DND-41 (cell line): ENCODE data around the gene LMX1B.
"Not testable (repeated sequence)": the region's sequence is repeated elsewhere in the genome, so short reads cannot be mapped to it uniquely, and the experiment has no call there.

Source experiments
- ATAC-seq: fragments of 200-7000 bp; cut with Tn5 transposase; 3 replicates; pipeline ENCODE4 v1.9.1; 2021; ENCODE audit warnings: low read depth; ENCODE audit not compliant: insufficient read depth
- DNase-seq: peaks from one replicate; pipeline ENCODE4 v3.0.0-alpha.2; 2020
- H2AFZ ChIP-seq: 2 replicates; pipeline ENCODE4 v1.6.0; 2012; ENCODE audit warnings: low read depth, low read length
- H3K27ac ChIP-seq: 2 replicates; pipeline ENCODE4 v1.5.1; 2012; ENCODE audit warnings: low read length, inconsistent platforms
- H3K27me3 ChIP-seq: fragments of 200-600 bp; sonication (generic); 2 replicates; pipeline ENCODE4 v1.6.0; 2012; ENCODE audit warnings: low read length, mild to moderate bottlenecking, inconsistent platforms; ENCODE audit not compliant: insufficient read depth, poor library complexity
- H3K36me3 ChIP-seq: 2 replicates; pipeline ENCODE4 v1.5.1; 2012; ENCODE audit warnings: low read length, inconsistent platforms; ENCODE audit not compliant: insufficient read depth
- H3K4me1 ChIP-seq: 2 replicates; pipeline ENCODE4 v1.5.1; 2012; ENCODE audit warnings: mild to moderate bottlenecking, low read length; ENCODE audit not compliant: insufficient read depth
- H3K4me2 ChIP-seq: 2 replicates; pipeline ENCODE4 v1.6.0; 2012; ENCODE audit warnings: mild to moderate bottlenecking, moderate library complexity, low read length, inconsistent platforms; ENCODE audit not compliant: insufficient read depth
- H3K4me3 ChIP-seq, 2 experiments: fragments of 200-600 bp in 1 of 2; shearing (Covaris generic) in 1 of 2; 2 replicates each; pipeline ENCODE4 v1.5.1; 2012 to 2016; ENCODE audit warnings: inconsistent platforms in 2 of 2, low read length in 2 of 2, mild to moderate bottlenecking in 2 of 2, low read depth in 1 of 2, moderate library complexity in 1 of 2
- H3K79me2 ChIP-seq: 2 replicates; pipeline ENCODE4 v1.6.0; 2012; ENCODE audit warnings: low read length, inconsistent platforms; ENCODE audit not compliant: insufficient read depth
- H3K9ac ChIP-seq: 2 replicates; pipeline ENCODE4 v1.6.0; 2012; ENCODE audit warnings: low read depth, mild to moderate bottlenecking, inconsistent platforms, low read length, moderate library complexity
- H3K9me3 ChIP-seq: 2 replicates; pipeline ENCODE4 v1.5.1; 2012; ENCODE audit warnings: low read length, moderate library complexity, mild to moderate bottlenecking, inconsistent platforms; ENCODE audit not compliant: insufficient read depth, severe bottlenecking
- H4K20me1 ChIP-seq: 2 replicates; pipeline ENCODE4 v1.6.0; 2012; ENCODE audit warnings: low read length; ENCODE audit not compliant: insufficient read depth
- EZH2 ChIP-seq: IDR thresholded peaks from 3 replicates; pipeline ENCODE4 v1.6.1; 2012; ENCODE audit warnings: borderline replicate concordance, low read depth, mild to moderate bottlenecking, moderate library complexity, low read length, inconsistent platforms; ENCODE audit not compliant: severe bottlenecking
- TF ChIP-seq, protein P1 (sequence below): IDR thresholded peaks from 2 replicates; pipeline ENCODE4 v1.5.1; 2012; ENCODE audit warnings: borderline replicate concordance, low read length, moderate library complexity, mild to moderate bottlenecking; ENCODE audit not compliant: poor library complexity, severe bottlenecking; ENCODE audit errors: extremely low read depth

Gene LMX1B

DNA sequence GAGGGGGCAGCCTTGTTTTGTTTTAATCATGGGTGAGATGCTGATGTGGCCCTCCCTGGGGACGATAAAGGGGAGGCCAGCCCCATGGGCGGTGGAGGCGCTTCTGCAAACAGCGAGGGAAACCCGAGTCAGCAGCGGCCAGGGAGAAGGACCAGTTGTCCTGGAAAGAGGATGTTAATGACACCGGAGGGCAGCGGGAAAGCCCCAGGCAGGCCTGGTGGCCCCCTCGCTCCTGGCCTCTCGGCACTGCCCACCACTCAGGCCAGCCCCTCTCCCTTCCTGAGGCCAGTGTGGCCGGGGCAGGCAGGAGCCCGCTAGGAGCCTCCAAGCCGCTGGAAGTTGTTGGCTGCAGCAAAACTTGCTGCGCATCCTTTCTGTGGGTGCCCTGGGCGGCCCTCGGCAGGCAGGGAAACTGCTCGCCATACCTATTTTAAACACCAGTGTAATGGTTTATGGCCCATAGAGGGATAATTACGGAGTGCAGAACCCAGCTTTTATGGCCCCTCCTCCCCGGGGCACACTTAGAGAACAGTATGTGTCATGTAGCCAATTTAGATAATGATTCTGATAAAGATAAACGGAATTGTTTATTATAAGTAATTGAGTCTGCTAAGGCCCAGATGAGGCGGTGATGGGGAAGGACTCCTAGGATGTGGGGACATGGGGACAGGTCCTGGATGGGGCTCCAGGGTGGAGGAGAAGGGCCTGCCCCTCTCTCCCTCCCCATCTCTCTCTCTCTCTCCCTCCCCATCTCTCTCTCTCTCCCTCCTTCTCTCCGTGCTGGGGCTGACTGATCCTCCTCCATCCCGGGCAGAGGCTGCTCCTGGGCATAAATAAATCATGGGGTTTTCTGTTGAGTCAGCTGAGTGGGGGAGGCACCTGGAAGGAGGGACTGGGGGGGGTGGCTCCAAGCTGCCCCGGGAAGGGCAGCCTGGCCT is 36.9 kb downstream of the LMX1B start:
- DNase-seq: no peak
- no peak overlapping the region for H3K4me2 ChIP-seq

DNA sequence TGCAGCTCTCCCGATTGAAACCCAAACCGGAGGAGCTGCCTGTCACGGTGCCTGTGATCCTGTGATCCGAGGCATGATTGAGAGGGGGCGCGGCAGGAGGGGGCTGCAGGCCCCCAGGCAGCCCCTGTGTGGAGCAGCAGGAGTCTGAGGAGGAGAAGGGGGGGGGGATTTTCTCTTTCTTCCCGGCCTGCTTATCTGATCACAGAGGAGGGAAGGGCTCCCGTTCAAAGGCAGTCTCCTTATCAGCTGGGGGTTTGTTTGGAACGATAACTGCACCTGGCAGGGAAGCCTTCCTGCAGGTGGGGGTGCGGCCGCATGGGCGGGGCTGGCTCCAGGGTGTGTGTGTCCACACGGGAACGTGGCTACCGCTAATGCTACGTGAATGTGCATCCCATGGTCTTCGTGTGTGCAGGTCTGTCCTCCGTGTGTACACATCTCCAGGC is 38.4 kb downstream of the LMX1B start:
- H3K79me2 ChIP-seq: no peaks in the 10 kb centered on the region
- no peak overlapping the region for H3K4me2 ChIP-seq
- H3K4me1 ChIP-seq: no peaks in the 10 kb centered on the region
- no peak overlapping the region for H3K4me3 ChIP-seq
- no peak overlapping the region for H2AFZ ChIP-seq
- H3K27me3 ChIP-seq: peaks cover 28% of the 10 kb centered on the region
- H3K36me3 ChIP-seq: no peaks in the 10 kb centered on the region
- no peaks in the 10 kb centered on the region for H3K9me3 ChIP-seq
- H3K9ac ChIP-seq: no peak overlapping the region
- TF ChIP-seq EZH2: no peak
- TF ChIP-seq, protein P1, sequence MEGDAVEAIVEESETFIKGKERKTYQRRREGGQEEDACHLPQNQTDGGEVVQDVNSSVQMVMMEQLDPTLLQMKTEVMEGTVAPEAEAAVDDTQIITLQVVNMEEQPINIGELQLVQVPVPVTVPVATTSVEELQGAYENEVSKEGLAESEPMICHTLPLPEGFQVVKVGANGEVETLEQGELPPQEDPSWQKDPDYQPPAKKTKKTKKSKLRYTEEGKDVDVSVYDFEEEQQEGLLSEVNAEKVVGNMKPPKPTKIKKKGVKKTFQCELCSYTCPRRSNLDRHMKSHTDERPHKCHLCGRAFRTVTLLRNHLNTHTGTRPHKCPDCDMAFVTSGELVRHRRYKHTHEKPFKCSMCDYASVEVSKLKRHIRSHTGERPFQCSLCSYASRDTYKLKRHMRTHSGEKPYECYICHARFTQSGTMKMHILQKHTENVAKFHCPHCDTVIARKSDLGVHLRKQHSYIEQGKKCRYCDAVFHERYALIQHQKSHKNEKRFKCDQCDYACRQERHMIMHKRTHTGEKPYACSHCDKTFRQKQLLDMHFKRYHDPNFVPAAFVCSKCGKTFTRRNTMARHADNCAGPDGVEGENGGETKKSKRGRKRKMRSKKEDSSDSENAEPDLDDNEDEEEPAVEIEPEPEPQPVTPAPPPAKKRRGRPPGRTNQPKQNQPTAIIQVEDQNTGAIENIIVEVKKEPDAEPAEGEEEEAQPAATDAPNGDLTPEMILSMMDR: no peak
- no peak overlapping the region for H3K27ac ChIP-seq
- H4K20me1 ChIP-seq: no peaks in the 10 kb centered on the region; the same call in 1 of the 2 replicates
- ATAC-seq: no peak
- no peak for DNase-seq

More for the DNA sequence above, 36.9 kb downstream of the LMX1B start:
- no peaks in the 10 kb centered on the region for H3K4me1 ChIP-seq
- H3K9ac ChIP-seq: no peak overlapping the region
- no peaks in the 10 kb centered on the region for H3K79me2 ChIP-seq
- no peak for ATAC-seq
- TF ChIP-seq EZH2: no peak
- H3K4me3 ChIP-seq: no peak overlapping the region
- H3K27me3 ChIP-seq: peaks cover 25% of the 10 kb centered on the region
- no peaks in the 10 kb centered on the region for H3K9me3 ChIP-seq
- H4K20me1 ChIP-seq: no peaks in the 10 kb centered on the region; the same call in 1 of the 2 replicates
- no peak overlapping the region for H3K27ac ChIP-seq
- no peak overlapping the region for H2AFZ ChIP-seq
- H3K36me3 ChIP-seq: no peaks in the 10 kb centered on the region

DNA sequence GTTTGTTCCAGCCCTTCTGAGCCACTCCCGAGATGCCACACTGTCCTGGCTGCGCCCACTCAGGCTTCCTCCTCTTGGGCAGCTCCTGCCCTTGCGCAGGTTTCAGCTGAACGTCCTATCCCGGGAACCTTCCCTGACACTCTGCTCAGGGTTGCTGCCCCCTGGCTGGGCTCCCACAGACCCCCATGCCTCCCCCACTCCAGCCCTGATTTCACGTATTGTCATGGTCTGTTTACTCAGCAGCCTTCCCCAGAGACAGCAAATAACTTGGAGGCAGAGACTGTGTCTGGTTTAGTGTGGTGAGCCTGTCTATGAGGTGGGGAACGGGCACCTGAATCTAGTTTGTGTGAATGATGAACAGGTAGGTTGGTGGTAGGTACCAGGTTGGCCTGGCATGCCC is 40.4 kb downstream of the LMX1B start:
- DNase-seq (no peak), ATAC-seq (no peak)
- H3K4me1 ChIP-seq: no peaks in the 10 kb centered on the region
- H3K79me2 ChIP-seq: no peaks in the 10 kb centered on the region
- peaks cover 23% of the 10 kb centered on the region for H3K27me3 ChIP-seq
- H2AFZ ChIP-seq: no peak overlapping the region
- no peaks in the 10 kb centered on the region for H3K9me3 ChIP-seq
- no peak overlapping the region for H3K9ac ChIP-seq
- TF ChIP-seq, protein P1: no peak
- no peak for TF ChIP-seq EZH2
- no peak overlapping the region for H3K4me2 ChIP-seq
- no peak overlapping the region for H3K27ac ChIP-seq
- no peaks in the 10 kb centered on the region for H3K36me3 ChIP-seq
- H4K20me1 ChIP-seq: no peaks in the 10 kb centered on the region; the same call in 1 of the 2 replicates
- H3K4me3 ChIP-seq: no peak overlapping the region

DNA sequence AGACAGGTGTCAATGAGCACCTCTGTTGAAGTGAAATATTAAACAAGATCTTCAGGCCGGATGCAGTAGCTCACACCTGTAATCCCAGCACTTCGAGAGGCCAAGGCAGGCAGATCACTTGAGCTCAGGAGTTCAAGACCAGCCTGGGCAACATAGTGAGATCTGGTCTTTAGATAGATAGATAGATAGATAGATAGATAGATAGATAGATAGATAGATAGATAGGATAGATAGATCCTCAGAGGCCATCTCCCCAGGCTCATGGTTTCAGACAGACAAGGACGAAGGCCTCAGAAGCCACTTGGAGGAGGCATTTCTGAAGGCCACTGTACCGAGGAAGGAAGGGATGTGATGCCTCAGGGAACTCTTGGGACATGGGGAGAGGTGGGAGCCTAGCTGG is 42.5 kb downstream of the LMX1B start:
- ATAC-seq: not testable (repeated sequence)

More for the DNA sequence above, 42.5 kb downstream of the LMX1B start:
- not testable (repeated sequence) for H3K9me3 ChIP-seq, H3K4me3 ChIP-seq, H3K27ac ChIP-seq, H2AFZ ChIP-seq, H4K20me1 ChIP-seq, H3K4me1 ChIP-seq, H3K9ac ChIP-seq, H3K79me2 ChIP-seq, DNase-seq, H3K4me2 ChIP-seq, H3K36me3 ChIP-seq
- H3K27me3 ChIP-seq: peaks cover 14% of the 10 kb centered on the region
